Measurements from ENCODE around the gene CFAP74.
A peak's percentile ranks its signal among the peaks of the same experiment; 100 is the strongest.
"Not testable (repeated sequence)": the region's sequence is repeated elsewhere in the genome, so short reads cannot be mapped to it uniquely, and the experiment has no call there.

CFAP74 gene

GRCh38 chr1:1945782-1946393 lies 57.7 kb downstream of the CFAP74 start:
- DNase-seq (ENCODE audit: low read depth): no peak

DNA sequence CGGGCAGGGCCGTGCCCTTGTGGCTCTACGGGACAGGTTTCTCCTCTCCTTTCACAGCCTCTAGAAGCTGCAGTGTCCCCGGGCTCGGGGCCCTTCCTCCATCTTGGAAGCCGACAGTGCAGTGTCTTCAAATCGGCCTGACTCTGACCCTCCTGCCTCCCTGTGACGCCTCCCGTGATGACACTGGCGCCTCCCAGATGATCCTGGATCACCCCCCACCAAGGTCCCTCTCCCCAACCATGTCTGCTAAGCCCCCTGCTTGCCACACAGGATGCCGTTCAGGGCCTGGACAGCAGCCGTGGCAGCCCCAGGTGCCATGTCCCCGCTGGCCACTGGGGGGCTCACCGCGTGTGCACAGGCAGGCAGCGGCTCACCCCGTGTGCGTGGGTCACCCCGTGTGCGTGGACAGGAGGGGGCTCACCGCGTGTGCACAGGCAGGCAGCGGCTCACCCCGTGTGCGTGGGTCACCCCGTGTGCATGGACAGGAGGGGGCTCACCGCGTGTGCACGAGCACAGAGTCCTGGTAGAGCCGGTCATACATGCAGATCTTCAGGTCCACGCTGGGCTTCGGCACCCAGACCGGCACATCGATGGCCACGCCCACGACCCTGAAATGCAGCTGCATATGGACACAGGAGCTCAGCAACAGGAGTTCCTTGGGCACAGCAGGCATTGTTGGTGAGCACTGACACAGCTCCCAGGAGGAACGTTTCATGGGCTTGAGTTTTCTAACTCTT lies 59.6 kb downstream of the CFAP74 start:
- peak; percentile 13 for DNase-seq (ENCODE audit: low read depth)

GRCh38 chr1:1942753-1943656 lies 60.6 kb downstream of the CFAP74 start:
- no peak for DNase-seq (ENCODE audit: low read depth)

GRCh38 chr1:1941868-1942752 lies 61.5 kb downstream of the CFAP74 start:
- no peak for DNase-seq (ENCODE audit: low read depth)

DNA sequence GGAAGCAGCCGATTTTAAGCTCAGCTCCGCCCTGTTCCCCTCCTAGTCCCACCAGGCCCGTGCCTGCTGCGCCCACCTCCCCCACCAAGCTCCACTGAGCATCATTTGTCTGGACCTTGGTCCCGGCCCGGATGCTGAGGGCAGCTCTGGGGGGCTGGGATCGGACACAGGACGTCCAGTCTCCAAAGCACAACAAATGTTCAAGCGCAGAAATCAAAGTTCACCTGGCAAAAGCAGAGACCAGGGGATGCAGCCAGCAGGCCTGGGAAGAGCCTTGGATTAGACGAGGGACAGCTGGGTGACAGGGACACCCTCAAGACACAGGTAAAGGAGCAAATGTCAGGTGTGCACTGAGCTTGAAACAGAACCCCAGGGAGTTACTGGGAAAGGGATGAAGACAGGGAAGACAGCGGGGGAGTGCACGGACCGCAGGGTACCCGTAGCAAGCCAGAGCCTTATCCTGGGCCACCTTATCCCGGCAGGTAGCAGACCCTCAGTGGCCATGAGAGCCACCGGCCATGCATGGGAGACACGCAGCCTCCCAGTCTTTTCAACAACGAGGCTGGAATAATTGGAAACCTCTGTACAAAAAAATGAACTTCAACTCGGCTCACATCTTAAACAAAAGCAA lies 62.3 kb downstream of the CFAP74 start:
- no peak for DNase-seq (ENCODE audit: low read depth)

DNA sequence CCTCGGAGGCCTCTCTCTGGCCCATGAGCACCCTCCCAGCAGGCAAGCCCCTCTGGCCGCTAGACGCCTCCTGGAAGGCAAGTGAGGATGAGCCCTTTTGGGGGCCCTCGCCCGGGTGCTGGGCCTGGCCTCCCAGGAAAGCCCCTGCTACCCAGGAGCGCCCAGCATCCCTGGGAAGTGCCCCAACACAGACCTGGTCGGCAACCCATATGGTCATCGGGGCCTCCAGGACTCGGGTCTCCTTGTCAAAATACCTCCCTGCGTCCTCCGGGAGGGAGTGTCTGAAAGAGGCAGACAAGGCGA lies 63.5 kb downstream of the CFAP74 start:
- DNase-seq (ENCODE audit: low read depth): no peak

GRCh38 chr1:1939296-1940122 lies 64.1 kb downstream of the CFAP74 start:
- no peak for DNase-seq (ENCODE audit: low read depth)

- DNase-seq (ENCODE audit: low read depth): no peak
These were observed 64.8 kb downstream of the CFAP74 start for GRCh38 chr1:1938613-1939295.

- no peak for DNase-seq (ENCODE audit: low read depth)
These were observed 65.4 kb downstream of the CFAP74 start for GRCh38 chr1:1938276-1938573.

DNA sequence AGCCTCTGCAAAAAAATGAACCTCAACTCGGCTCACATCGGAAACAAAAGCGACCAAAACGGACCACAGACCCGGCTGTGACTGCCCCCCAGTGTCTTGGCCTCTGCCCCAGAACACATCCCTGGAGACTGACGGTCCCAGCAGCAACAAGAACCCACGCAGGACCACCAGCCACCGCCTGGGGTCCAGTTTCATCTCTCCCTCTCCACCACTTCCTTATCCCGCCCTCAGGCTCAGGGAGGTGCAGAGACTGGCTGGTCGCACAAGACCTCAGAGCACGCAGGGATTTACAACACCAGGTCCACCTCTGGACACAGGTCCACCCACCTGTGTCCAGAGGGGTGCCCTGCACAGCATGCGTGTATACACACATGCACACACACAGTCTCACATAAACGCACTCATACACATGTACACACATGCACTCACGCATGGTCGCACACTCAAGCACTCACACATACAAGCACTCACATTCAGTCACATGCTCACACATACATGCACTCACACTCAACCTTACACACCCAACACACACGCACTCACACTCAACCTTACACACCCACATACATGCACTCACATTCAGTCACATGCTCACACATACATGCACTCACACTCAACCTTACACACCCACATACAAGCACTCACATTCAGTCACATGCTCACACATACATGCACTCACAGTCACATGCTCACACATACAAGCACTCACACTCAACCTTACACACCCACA lies 65.9 kb downstream of the CFAP74 start:
- no peak for DNase-seq (ENCODE audit: low read depth)

DNA sequence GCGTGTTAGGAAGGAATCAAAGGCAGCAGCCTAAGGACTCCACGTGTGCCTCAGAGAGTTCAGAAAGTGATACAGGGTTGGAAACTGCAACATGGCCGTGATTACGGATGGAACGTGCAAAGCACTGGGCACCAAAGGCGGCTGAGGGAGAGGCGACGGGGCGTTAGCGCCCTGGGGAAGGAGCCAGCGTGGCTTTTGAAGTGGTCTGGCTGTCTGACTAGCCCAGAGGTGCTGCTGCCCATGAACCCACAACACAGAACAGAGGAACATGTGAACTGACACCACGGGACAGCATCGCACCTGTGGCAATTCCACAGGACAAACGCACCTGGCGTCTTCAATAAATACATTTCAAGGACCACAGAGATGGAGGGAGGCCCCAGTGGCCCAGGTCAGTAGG lies 66.5 kb downstream of the CFAP74 start:
- no peak for DNase-seq (ENCODE audit: low read depth)

DNA sequence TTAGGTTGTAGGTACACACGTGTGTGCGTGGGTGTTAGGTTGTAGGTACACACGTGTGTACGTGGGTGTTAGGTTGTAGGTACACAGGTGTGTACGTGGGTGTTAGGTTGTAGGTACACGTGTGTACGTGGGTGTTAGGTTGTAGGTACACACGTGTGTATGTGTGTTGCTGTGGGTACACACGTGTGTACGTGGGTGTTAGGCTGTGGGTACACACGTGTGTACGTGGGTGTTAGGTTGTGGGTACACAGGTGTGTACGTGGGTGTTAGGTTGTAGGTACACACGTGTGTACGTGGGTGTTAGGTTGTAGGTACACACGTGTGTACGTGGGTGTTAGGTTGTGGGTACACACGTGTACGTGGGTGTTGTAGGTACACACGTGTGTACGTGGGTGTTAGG lies 68.7 kb downstream of the CFAP74 start:
- DNase-seq (ENCODE audit: low read depth): not testable (repeated sequence)

DNA sequence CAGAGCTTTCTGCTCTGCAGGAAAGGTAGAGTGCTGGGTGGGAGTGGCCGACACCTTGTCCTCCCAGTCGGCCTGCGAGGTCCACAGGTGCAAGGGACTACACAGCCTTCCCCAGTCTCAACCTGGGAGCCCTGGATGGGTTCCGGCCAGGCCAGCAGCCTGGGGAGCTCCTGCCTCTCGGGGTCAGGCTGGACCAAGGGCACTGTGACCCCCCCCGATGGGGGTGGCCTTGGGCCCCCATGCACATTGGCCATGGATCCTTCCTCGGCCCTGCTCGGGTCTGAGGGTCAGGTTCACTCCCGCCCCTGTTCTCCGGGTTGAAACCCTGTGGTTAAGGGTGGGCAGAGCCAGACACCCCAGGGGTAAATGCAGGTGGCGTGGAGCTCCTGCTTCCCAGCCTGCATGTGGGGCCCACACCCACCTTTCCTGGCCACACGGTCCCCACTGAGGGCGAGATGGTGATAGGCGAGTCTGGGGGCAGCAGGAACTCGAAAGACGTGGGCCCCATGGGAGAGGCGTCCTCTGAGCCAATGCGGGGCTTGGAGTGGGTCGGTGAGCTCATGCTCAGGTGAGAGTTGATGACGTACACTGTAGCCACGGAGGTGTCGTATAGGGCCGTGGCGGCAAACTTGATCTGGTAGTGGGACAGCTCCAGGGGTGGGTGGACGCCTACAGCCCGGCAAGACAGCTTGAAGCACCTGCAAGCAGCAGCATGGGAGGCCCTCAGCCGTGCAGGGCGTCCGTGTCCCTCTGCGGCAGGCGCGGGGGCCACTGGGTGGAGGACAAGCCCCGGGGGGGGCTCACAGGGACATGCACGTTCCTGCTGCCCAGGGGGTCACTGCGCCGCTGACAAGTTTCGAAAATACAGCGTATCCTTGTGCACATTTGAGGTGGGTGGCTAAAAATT lies 73.7 kb downstream of the CFAP74 start:
- DNase-seq (ENCODE audit: low read depth): no peak

DNA sequence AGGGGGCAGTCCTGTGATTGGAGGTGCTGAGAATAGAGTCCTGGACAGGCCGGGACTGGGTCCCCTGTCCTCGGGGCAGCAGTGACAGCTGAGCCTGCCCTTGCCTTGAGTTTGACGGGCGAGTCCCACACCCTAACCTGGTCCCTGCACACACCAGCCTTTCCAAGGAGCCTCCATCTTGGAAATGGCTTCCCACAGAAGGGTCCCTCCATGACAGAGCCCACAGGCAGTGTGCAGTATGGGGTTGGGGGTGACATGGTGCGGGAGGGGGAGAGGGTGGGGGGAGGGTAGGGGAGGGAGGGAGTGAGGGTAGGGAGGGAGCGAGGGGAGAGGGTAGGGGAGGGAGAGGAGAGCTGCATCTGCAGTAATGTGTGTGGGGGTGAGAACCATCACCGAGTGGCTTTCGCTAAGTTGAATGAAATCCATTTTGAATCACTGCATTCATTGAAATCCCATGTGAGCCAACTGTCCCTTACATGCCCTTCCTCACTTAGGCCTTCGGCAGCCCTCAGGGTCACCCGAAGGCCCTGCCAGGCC lies 74.4 kb downstream of the CFAP74 start:
- DNase-seq (ENCODE audit: low read depth): no peak

DNA sequence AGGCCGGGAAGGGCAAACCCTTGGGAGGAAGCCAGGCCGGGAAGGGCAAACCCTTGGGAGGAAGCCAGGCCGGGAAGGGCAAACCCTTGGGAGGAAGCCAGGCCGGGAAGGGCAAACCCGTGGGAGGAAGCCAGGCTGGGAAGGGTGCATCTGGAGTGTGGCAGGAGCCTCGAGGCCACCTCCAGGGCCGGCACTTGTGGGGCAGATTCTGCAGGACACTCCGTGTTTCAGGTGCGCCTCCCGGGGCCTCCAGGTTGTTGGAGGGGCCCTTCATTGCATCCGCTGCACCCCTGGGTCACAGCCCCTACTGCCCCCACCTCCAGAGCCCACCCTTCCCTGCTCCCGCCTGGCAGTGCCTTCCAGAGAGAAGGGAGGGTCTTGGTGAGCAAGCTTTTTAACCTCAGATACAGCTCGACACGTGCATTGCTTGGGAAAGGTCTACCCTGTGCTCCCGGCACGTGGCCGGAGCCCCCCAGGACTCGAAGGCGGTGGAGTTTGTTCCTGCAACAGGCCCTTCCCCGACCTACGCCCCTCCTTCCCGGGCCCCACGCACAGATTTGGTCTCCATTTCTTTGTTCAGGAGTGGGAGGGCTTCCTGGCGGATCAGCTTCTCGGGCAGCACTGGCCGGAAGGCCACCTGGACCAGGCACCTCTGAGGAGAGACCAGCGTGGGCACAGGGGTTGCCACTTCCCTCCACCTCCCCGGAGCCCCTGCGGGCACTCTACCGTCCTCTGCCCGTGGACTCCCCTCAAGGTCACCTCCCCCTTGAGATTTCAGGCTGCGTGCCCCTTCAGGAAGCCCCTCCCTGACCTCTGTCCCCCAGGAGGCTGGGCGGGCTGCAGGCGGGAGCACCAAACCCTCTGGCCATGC lies 75.1 kb downstream of the CFAP74 start:
- DNase-seq (ENCODE audit: low read depth): no peak

DNA sequence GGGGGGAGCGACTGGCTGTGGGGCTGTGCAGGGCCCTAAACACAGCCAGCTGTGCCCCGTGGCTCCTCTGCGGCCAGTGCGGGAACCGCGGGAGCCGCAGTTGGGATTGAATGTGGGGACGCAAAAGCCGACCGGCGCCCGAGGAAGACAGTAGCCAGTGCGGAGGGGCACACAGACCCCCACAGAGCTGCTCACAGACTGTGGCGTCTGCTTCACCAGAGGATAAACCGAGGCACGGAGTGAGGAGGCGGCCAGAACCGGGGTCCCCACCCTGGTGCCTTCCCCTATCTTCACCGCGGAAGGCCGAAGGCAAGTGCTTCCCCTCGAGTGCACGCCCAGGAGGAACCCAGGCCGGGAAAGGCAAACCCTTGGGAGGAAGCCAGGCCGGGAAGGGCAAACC lies 75.8 kb downstream of the CFAP74 start:
- no peak for DNase-seq (ENCODE audit: low read depth)

Data from amniotic epithelial cell (primary cell).